ENCODE measurements around the gene CTNND2.
"Not testable (repeated sequence)": the region's sequence is repeated elsewhere in the genome, so short reads cannot be mapped to it uniquely, and the experiment has no call there.

CTNND2 gene

GRCh38 chr5:11852717-11853087 lies 51.5 kb downstream of the CTNND2 start:
- H3K79me1 ChIP-seq (ENCODE audit: low read length): peaks cover 7% of the 10 kb centered on the region
- no peak overlapping the region for H3K4me2 ChIP-seq (ENCODE audit: low read length)
- H3K27ac ChIP-seq (ENCODE audit: low read depth, low read length): no peak overlapping the region
- H2BK12ac ChIP-seq (ENCODE audit: low read length): no peak overlapping the region
- no peak overlapping the region for H4K91ac ChIP-seq (ENCODE audit: low read depth, low read length)
- no peaks in the 10 kb centered on the region for H3K79me2 ChIP-seq (ENCODE audit: control insufficient read depth, insufficient read depth, low read length, poor library complexity)
- no peak overlapping the region for H4K8ac ChIP-seq (ENCODE audit: low read depth, low read length)
- H2AFZ ChIP-seq (ENCODE audit: insufficient read depth, low read length, poor library complexity): no peak overlapping the region
- H3K4ac ChIP-seq (ENCODE audit: low read depth, low read length): no peak overlapping the region
- WGBS (ENCODE audit: extremely low coverage, insufficient coverage, insufficient read length): no CpG with 5 or more reads among the region's 1 CpG
- H3K4me3 ChIP-seq (ENCODE audit: low read depth, low read length): no peak overlapping the region
- no peak overlapping the region for H2BK120ac ChIP-seq (ENCODE audit: insufficient read depth, low read length, poor library complexity)
- H3K14ac ChIP-seq (ENCODE audit: low read length): no peak overlapping the region
- no peak overlapping the region for H3K18ac ChIP-seq (ENCODE audit: low read length)
- H2BK5ac ChIP-seq (ENCODE audit: low read depth, low read length, poor library complexity): no peak overlapping the region
- H3K36me3 ChIP-seq (ENCODE audit: control insufficient read depth in 1 of 2, insufficient read depth in 2 of 2, low read length in 2 of 2): no peaks in the 10 kb centered on the region
- peaks cover 4 to 10% of the 10 kb centered on the region in 2 experiments for H3K4me1 ChIP-seq (ENCODE audit: control insufficient read depth in 1 of 2, insufficient read depth in 2 of 2, low read length in 2 of 2)
- DNase-seq: no peak
- no peak overlapping the region for H2AK5ac ChIP-seq (ENCODE audit: low read length)
- no peak overlapping the region for H4K12ac ChIP-seq (ENCODE audit: low read depth, low read length)
- no peak overlapping the region for H3K9ac ChIP-seq (ENCODE audit: low read length)
- no peaks in the 10 kb centered on the region for H3K9me3 ChIP-seq (ENCODE audit: insufficient read depth, low read depth, low read length)
- H3K23ac ChIP-seq (ENCODE audit: low read length): no peak overlapping the region
- no peaks in the 10 kb centered on the region for H3K27me3 ChIP-seq (ENCODE audit: insufficient read depth, low read length)

GRCh38 chr5:11851965-11852716 lies 52.1 kb downstream of the CTNND2 start:
- Histone ChIP-seq H2BK120ac (ENCODE audit: insufficient read depth, low read length, poor library complexity) (no peak overlapping the region), H3K14ac (ENCODE audit: low read length) (peak overlapping the region; percentile 60), H3K4me1 (ENCODE audit: control insufficient read depth in 1 of 2, insufficient read depth in 2 of 2, low read length in 2 of 2) (peaks cover 4 to 10% of the 10 kb centered on the region in 2 experiments), H3K9me3 (ENCODE audit: insufficient read depth, low read depth, low read length) (no peaks in the 10 kb centered on the region), H3K9ac (ENCODE audit: low read length) (no peak overlapping the region), H2AK5ac (ENCODE audit: low read length) (no peak overlapping the region), H4K91ac (ENCODE audit: low read depth, low read length) (no peak overlapping the region), H3K4me3 (ENCODE audit: low read depth, low read length) (no peak overlapping the region), H2BK5ac (ENCODE audit: low read depth, low read length, poor library complexity) (peak overlapping the region; percentile 42), H3K27ac (ENCODE audit: low read depth, low read length) (peak overlapping the region; percentile 63), H4K8ac (ENCODE audit: low read depth, low read length) (peak overlapping the region; percentile 14), H3K79me2 (ENCODE audit: control insufficient read depth, insufficient read depth, low read length, poor library complexity) (no peaks in the 10 kb centered on the region), H3K4me2 (ENCODE audit: low read length) (no peak overlapping the region), H4K12ac (ENCODE audit: low read depth, low read length) (no peak overlapping the region), H2AFZ (ENCODE audit: insufficient read depth, low read length, poor library complexity) (no peak overlapping the region), H3K36me3 (ENCODE audit: control insufficient read depth in 1 of 2, insufficient read depth in 2 of 2, low read length in 2 of 2) (no peaks in the 10 kb centered on the region), H3K4ac (ENCODE audit: low read depth, low read length) (no peak overlapping the region), H2BK12ac (ENCODE audit: low read length) (peak overlapping the region; percentile 93), H3K23ac (ENCODE audit: low read length) (no peak overlapping the region), H3K79me1 (ENCODE audit: low read length) (peaks cover 7% of the 10 kb centered on the region), H3K27me3 (ENCODE audit: insufficient read depth, low read length) (no peaks in the 10 kb centered on the region), H3K18ac (ENCODE audit: low read length) (no peak overlapping the region)
- no peak for DNase-seq
- WGBS (ENCODE audit: extremely low coverage, insufficient coverage, insufficient read length): 100% methylated on average over 2 of the region's 4 CpGs

- H2BK5ac ChIP-seq (ENCODE audit: low read depth, low read length, poor library complexity): no peak overlapping the region
- H2BK12ac ChIP-seq (ENCODE audit: low read length): no peak overlapping the region
- peak overlapping the region; percentile 73 for H4K8ac ChIP-seq (ENCODE audit: low read depth, low read length)
- H3K4me2 ChIP-seq (ENCODE audit: low read length): no peak overlapping the region
- H3K23ac ChIP-seq (ENCODE audit: low read length): no peak overlapping the region
- no peaks in the 10 kb centered on the region for H3K79me2 ChIP-seq (ENCODE audit: control insufficient read depth, insufficient read depth, low read length, poor library complexity)
- H3K27me3 ChIP-seq (ENCODE audit: insufficient read depth, low read length): no peaks in the 10 kb centered on the region
- H3K4me1 ChIP-seq (ENCODE audit: control insufficient read depth in 1 of 2, insufficient read depth in 2 of 2, low read length in 2 of 2): peaks cover 4 to 10% of the 10 kb centered on the region in 2 experiments
- no peak overlapping the region for H3K18ac ChIP-seq (ENCODE audit: low read length)
- no peak overlapping the region for H4K12ac ChIP-seq (ENCODE audit: low read depth, low read length)
- no peak overlapping the region for H2AK5ac ChIP-seq (ENCODE audit: low read length)
- no CpG with 5 or more reads among the region's 2 CpGs for WGBS (ENCODE audit: extremely low coverage, insufficient coverage, insufficient read length)
- H3K9ac ChIP-seq (ENCODE audit: low read length): no peak overlapping the region
- DNase-seq: peak; percentile 87 to 94
- H3K4me3 ChIP-seq (ENCODE audit: low read depth, low read length): no peak overlapping the region
- no peak overlapping the region for H4K91ac ChIP-seq (ENCODE audit: low read depth, low read length)
- peaks cover 7% of the 10 kb centered on the region for H3K79me1 ChIP-seq (ENCODE audit: low read length)
- no peak overlapping the region for H2AFZ ChIP-seq (ENCODE audit: insufficient read depth, low read length, poor library complexity)
- H3K36me3 ChIP-seq (ENCODE audit: control insufficient read depth in 1 of 2, insufficient read depth in 2 of 2, low read length in 2 of 2): no peaks in the 10 kb centered on the region
- no peak overlapping the region for H3K4ac ChIP-seq (ENCODE audit: low read depth, low read length)
- H2BK120ac ChIP-seq (ENCODE audit: insufficient read depth, low read length, poor library complexity): no peak overlapping the region
- no peaks in the 10 kb centered on the region for H3K9me3 ChIP-seq (ENCODE audit: insufficient read depth, low read depth, low read length)
- H3K14ac ChIP-seq (ENCODE audit: low read length): no peak overlapping the region
- peak overlapping the region; percentile 63 for H3K27ac ChIP-seq (ENCODE audit: low read depth, low read length)
These were observed 52.8 kb downstream of the CTNND2 start for GRCh38 chr5:11851416-11851815.

GRCh38 chr5:11828566-11828965 lies 75.7 kb downstream of the CTNND2 start:
- H3K4me3 ChIP-seq (ENCODE audit: low read depth, low read length); H2BK120ac ChIP-seq (ENCODE audit: insufficient read depth, low read length, poor library complexity); H3K27me3 ChIP-seq (ENCODE audit: insufficient read depth, low read length); H3K4ac ChIP-seq (ENCODE audit: low read depth, low read length); H3K18ac ChIP-seq (ENCODE audit: low read length); H3K4me2 ChIP-seq (ENCODE audit: low read length); H2AK5ac ChIP-seq (ENCODE audit: low read length); H3K79me2 ChIP-seq (ENCODE audit: control insufficient read depth, insufficient read depth, low read length, poor library complexity); H3K27ac ChIP-seq (ENCODE audit: low read depth, low read length); H4K12ac ChIP-seq (ENCODE audit: low read depth, low read length); H3K4me1 ChIP-seq (ENCODE audit: control insufficient read depth in 1 of 2, insufficient read depth in 2 of 2, low read length in 2 of 2); H4K91ac ChIP-seq (ENCODE audit: low read depth, low read length); H3K14ac ChIP-seq (ENCODE audit: low read length); H3K36me3 ChIP-seq (ENCODE audit: control insufficient read depth in 1 of 2, insufficient read depth in 2 of 2, low read length in 2 of 2); H2AFZ ChIP-seq (ENCODE audit: insufficient read depth, low read length, poor library complexity); H2BK12ac ChIP-seq (ENCODE audit: low read length); H2BK5ac ChIP-seq (ENCODE audit: low read depth, low read length, poor library complexity); DNase-seq; H4K8ac ChIP-seq (ENCODE audit: low read depth, low read length); H3K9me3 ChIP-seq (ENCODE audit: insufficient read depth, low read depth, low read length); H3K9ac ChIP-seq (ENCODE audit: low read length); H3K23ac ChIP-seq (ENCODE audit: low read length); H3K79me1 ChIP-seq (ENCODE audit: low read length): not testable (repeated sequence)
- no CpG with 5 or more reads among the region's 1 CpG for WGBS (ENCODE audit: extremely low coverage, insufficient coverage, insufficient read length)
